Measurements from ENCODE around the gene EFCAB11. TPM values are rescaled to one million over a fixed set of nuclear protein-coding genes. Genes with fewer than 3 reads are reported as not detected.

Gene EFCAB11
- 1 to 10 TPM; 5.6 to 9.1 (median 7.7) TPM for polyA plus RNA-seq (ENCODE audit: insufficient read length in 10 of 10)
- long read RNA-seq, donor 1, partial matches to known transcripts = 0 of 4 reads
- long read RNA-seq, donor 1, other reads (novel, unspliced or antisense) = 0 of 4 reads
- long read RNA-seq, donor 2, partial matches to known transcripts = 0 of 1 reads
- long read RNA-seq, donor 2, other reads (novel, unspliced or antisense) = 0 of 1 reads
- long read RNA-seq, donor 3 = 0 reads
- long read RNA-seq, donor 4, transcript EFCAB11-201 (6 exons, 3,095 nt) = major isoform, 5 of 5 reads
- long read RNA-seq, donor 4, partial matches to known transcripts = 0 of 5 reads
- long read RNA-seq, donor 4, other reads (novel, unspliced or antisense) = 0 of 5 reads
- long read RNA-seq, donor 5, partial matches to known transcripts = 0 of 4 reads
- long read RNA-seq, donor 5, other reads (novel, unspliced or antisense) = 0 of 4 reads
- long read RNA-seq, donor 6, transcript EFCAB11-201 (6 exons, 3,095 nt) = major isoform, 5 of 5 reads
- long read RNA-seq, donor 6, partial matches to known transcripts = 0 of 5 reads
- long read RNA-seq, donor 6, other reads (novel, unspliced or antisense) = 0 of 5 reads
- long read RNA-seq, donor 7, partial matches to known transcripts = 0 of 1 reads
- long read RNA-seq, donor 7, other reads (novel, unspliced or antisense) = 0 of 1 reads
- long read RNA-seq, donor 8, partial matches to known transcripts = 0 of 3 reads
- long read RNA-seq, donor 8, other reads (novel, unspliced or antisense) = 0 of 3 reads
- long read RNA-seq, donor 9 = 0 reads

DNA sequence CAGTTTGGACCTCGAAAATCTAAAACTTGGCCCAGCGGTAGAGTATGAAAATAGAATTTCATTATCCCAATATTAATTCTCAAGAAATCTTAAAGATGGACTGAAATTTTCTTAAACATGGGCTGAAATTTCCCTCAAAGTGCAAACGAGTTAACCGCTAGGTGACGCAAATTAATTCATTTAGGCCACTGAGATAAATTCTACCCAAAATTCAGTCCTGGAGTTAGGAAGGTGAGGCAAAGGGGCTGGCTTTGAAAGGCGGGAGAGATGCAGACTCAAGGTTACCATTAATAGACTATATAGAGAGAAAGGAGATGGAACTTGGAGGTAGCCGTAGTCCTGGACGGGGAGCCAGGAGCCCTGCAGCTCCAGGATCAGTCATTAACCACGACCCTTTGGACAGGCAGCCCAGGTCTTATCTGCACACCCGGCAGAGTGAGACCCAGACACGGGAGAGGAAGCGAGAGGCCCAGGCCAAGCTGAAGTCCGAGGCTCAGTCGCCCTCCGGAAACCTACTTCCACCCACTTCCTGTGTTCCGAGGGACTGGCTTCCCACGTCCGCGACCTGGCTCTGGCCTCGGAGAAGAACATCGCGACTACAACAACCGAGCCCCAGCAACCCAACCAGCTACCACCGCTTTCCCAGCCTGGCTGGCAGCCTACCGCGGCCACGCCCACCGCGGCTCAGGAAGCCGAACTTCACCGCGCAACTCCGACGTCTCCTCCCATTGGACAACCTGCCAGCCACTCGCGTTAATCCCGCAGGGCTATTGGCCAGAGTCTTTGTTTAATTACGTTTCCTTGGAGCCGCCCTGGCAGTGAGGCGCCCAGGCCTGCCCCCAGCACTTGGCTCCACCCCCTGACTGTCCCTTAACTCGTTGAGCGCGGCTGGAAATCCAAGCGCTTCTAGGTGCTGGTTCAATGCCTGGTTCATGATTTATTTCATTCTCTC is at the start of gene EFCAB11:
TSS of gene EFCAB11 (minus strand) at position 661 of the 952 bp plus-strand sequence. CDS start at position 591, 70 bp downstream.
- peak; percentile 99 to 100 (median 99) for DNase-seq

DNA sequence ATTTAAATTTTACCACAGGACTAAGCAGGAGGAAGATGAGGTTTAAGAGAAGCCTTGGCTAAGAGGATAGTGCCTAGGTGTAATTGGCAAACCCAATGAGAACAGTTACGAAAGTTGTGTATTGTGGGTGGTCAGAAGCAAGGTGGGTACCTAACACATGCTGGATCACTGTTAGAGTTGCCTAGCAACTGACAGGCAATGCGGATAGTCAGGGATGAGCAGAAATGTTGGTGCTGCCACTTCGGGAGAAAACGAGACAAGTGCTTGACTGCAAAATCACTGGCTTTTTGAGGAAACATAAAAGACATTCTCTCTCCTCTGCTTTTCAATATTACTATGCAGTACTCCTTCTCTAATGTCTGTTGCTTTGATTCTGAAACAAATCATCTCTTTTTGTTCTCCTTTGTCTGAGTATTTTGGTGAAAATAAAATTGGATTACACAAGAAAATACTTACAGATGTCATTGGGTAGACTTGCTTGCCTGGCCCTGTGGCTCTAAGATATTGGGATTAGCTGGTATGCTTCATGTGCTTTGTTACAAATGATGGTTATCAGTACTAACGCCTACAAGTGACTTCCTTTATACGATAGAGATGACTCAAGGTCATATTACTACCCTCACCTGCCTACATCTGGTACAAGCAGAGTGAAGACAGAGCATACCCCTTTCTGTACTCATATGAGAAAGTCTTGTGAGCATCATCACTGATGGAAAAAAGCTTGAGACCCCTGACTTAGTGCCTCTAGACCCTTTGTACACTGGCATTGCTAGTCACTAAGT is 49.2 kb upstream of the EFCAB11 start:
- no peak for DNase-seq

DNA sequence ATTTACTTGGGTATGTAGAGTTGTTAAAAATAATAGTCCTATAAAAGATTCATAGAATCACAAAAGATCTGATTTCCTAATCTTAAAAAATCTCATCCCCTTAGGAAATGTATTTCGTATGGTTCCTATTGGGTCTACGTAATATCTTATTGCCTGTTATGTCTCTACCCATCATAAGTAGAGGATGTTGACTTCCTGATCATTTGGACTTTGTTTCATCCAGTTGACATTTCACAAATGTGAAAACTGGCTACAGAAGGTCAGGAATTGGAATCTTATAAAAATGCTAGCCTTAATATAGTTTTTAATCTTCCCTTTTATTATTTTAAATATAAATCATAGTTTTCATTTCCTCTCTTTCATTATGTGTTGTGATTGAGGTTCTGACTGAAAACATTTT is 46.4 kb upstream of the EFCAB11 start:
- no peak for DNase-seq

DNA sequence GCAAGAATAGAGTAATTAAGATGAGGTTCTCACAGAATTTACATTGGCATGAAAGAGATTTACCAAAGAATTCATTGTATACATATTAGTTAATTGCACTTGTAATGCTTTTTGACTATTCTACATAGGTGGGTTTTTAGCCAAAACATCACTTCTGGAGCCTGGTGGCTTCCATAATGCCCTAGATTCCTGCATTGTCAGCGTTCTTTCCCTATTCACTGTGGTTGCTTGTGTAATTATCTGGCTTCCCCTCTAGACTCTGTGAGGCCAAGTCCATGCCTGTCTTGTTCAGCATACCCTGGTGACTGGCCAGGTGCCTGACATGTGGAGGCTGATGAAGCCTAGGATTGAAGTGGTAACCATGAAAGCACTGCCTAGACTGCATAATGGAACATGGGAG is 42.4 kb upstream of the EFCAB11 start:
- DNase-seq = no peak

- no peak for DNase-seq
Observed at GRCh38 chr14:89992273-89992672, 37.7 kb upstream of the EFCAB11 start.

DNA sequence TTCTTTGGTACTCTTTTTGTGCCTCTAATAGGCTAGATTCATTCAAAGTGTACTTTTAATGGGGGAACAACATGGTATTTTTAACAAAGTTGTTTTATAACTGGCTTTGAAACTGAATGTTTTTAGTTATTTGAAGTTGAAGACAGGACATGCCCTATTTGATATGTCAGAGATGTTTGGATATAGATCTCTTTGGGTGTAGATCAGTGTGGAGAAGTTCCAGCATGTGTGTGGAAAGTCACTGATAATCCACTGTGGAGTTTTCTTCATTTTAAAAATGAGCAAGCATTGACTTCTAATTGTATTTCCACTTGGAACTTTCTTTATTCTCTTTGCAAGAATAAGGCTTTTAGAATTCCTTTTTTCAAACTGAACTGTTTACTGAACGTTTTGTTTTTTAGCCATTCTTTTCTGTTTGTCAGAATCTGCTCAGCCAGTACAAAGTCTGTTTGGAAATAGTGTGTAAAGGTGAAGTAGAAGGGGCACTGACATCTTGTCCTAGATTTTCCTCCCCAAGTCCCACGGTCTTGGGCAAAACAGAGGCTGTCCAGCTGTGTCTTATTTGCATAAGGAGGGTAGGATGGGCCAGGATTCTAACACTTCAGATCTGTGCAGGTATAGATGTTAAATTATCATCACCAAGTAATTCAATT is 36.2 kb upstream of the EFCAB11 start:
- no peak for DNase-seq

GRCh38 chr14:89990218-89990617 is 35.7 kb upstream of the EFCAB11 start:
- DNase-seq = no peak

- DNase-seq = no peak
Observed at GRCh38 chr14:89988787-89989186, 34.3 kb upstream of the EFCAB11 start.

DNA sequence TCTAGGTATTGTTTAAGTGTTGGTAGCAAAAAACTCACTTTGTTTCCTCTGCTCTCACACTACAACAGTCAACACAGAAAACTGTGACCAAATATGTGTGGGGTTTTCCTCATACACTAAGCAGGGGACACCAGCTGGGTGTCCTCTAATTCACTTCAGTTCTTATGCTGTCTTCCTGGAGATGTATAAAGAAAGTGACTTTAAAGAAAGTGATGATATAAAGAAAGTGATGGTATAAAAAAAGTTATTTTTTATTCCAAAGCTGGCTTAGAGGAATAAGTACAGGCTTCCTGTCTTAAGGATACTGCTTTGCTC is 32.6 kb upstream of the EFCAB11 start:
- DNase-seq = no peak

- DNase-seq = no peak
Observed at GRCh38 chr14:89986462-89987160, 32.1 kb upstream of the EFCAB11 start.

- DNase-seq = no peak
Observed at GRCh38 chr14:89983375-89983774, 28.8 kb upstream of the EFCAB11 start.

GRCh38 chr14:89978656-89979055 is 24.1 kb upstream of the EFCAB11 start:
- DNase-seq = no peak

DNA sequence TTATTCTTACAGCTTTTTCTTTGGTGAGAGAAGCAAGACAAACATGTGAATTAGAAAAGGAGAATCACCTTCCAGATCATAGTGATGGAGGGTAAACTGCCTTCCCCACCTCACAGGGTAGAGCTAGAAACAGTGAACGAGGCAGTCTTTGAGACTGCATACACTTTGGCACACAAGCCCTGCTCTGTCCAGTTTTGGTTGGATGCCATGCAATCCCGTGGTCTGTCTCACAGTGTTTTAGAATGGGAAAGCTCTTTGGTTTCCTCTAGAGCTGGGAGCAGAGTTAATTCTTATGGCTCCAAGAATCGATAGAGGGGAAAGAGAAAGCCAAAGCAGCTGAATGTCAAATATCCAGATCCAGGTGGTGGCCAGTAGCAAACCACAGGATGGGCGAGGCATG is 23.1 kb upstream of the EFCAB11 start:
- DNase-seq = no peak

GRCh38 chr14:89973234-89973823 is 18.8 kb upstream of the EFCAB11 start:
- peak; percentile 43 to 79 (median 67) for DNase-seq

GRCh38 chr14:89965839-89966238 is 11.3 kb upstream of the EFCAB11 start:
- no peak for DNase-seq

- no peak for DNase-seq
Observed at GRCh38 chr14:89963288-89963978, 8.9 kb upstream of the EFCAB11 start.

GRCh38 chr14:89960914-89961313 is 6.4 kb upstream of the EFCAB11 start:
- DNase-seq = no peak

DNA sequence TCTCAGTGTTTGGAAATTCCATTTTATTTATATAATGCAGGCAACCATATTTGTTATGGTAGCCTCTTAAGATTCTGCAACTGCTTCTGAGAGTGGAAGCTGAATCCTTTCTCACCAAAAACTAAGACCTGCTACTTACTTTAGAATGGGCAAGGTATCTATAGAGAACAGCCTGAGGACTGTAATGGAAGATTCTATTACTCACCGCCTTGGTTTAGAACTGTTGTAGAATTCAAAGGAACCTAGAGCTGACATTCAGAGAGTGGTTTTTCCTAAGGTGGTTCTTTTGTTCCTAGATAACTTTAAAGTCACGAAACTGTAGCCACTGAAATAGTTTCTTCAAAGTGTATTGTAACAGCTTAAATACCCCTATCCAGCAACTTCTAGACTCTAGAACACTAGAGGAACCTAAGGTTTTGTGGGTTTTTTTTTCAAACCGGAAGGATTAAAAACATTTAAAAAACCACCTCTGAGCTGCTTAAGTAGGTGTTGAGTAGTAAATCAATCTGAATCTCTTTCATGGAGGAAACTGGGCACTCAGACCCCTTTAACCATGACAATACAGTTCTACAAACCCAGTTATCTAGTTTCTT is 5.4 kb upstream of the EFCAB11 start:
- DNase-seq = no peak

DNA sequence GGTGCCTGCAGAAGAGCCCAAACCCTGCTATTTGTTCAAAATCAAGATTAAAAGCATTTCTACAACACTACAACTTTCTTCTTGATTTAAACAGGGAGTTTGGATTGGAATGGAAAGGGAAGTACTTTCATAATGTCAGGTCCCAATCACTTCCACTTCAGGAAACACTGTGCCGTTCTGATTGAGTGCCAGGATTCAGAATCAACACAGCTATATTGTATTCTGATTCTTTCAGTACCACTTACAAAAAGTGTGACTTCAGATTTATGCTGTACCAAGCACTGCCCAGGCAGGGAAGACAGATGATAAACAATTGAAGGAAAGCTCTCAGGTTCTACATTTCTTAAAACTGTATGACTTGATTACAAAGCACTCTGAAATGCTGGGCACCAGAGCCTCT is 4.4 kb upstream of the EFCAB11 start:
- DNase-seq = no peak

All from muscle of back (tissue), 13 donors.